Progenitor cell of endocrine pancreas (in vitro differentiated cells): ENCODE results near the gene KCTD8. TPM values are rescaled to one million over a fixed set of nuclear protein-coding genes. Genes with fewer than 3 reads are reported as not detected.

Source experiments
- DNase-seq: peaks from one replicate; pipeline ENCODE4 v3.0.0; 2021; ENCODE audit warnings: low spot score; ENCODE audit not compliant: unreplicated experiment
- H3K27ac Mint-ChIP-seq: 2 replicates; pipeline ENCODE4 v1.8.0; 2021; ENCODE audit warnings: mild to moderate bottlenecking, moderate library complexity, mixed read lengths
- H3K27me3 Mint-ChIP-seq: 2 replicates; pipeline ENCODE4 v1.8.0; 2021; ENCODE audit warnings: mixed read lengths
- H3K36me3 Mint-ChIP-seq: 2 replicates; pipeline ENCODE4 v1.8.0; 2022; ENCODE audit warnings: mixed read lengths; ENCODE audit not compliant: insufficient read depth
- H3K4me1 Mint-ChIP-seq: 2 replicates; pipeline ENCODE4 v1.8.0; 2021; ENCODE audit warnings: low read depth, mixed read lengths
- H3K4me3 Mint-ChIP-seq: 2 replicates; pipeline ENCODE4 v1.8.0; 2021; ENCODE audit warnings: low read depth, mild to moderate bottlenecking, moderate library complexity, mixed read lengths
- H3K9me3 Mint-ChIP-seq: 2 replicates; pipeline ENCODE4 v1.8.0; 2021; ENCODE audit warnings: low read depth, mixed read lengths
- CTCF ChIP-seq: fragments of 200-600 bp; sonication (generic); IDR thresholded peaks from one replicate; pipeline ENCODE4 v1.5.0; 2021; ENCODE audit warnings: antibody characterized with exemption, mild to moderate bottlenecking; ENCODE audit not compliant: unreplicated experiment
- total RNA-seq: library from RNA; stranded (reverse); gene quantifications from 2 replicates; pipeline ENCODE4 v1.2.1, GENCODE V29; 2021

The KCTD8 gene
- total RNA-seq, 1 donor from 2014 or later, result 1.3 TPM

- Mint-ChIP-seq H3K4me1 (peaks cover 30% of the 10 kb centered on the region), H3K27me3 (no peaks in the 10 kb centered on the region), H3K36me3 (no peaks in the 10 kb centered on the region), H3K27ac (no peak overlapping the region), H3K9me3 (peaks cover 6% of the 10 kb centered on the region), H3K4me3 (no peak overlapping the region)
- no peak for DNase-seq
- TF ChIP-seq CTCF, result no peak
These were observed 302.7 kb downstream of the KCTD8 start for GRCh38 chr4:44145868-44146267.

GRCh38 chr4:44132526-44132925, 316.1 kb downstream of the KCTD8 start:
- H3K27ac Mint-ChIP-seq, result no peak overlapping the region
- H3K27me3 Mint-ChIP-seq, result no peaks in the 10 kb centered on the region
- H3K4me1 Mint-ChIP-seq, result no peaks in the 10 kb centered on the region
- H3K9me3 Mint-ChIP-seq, result no peaks in the 10 kb centered on the region
- DNase-seq, result no peak
- no peak overlapping the region for H3K4me3 Mint-ChIP-seq
- no peak for TF ChIP-seq CTCF
- no peaks in the 10 kb centered on the region for H3K36me3 Mint-ChIP-seq

Other genes with a start within 250 kb of the KCTD8 start
- 0.36 and 0.46 TPM in 2 replicates for gene YIPF7, start 202.8 kb upstream of the KCTD8 start, total RNA-seq
- 26.0 and 29.3 TPM in 2 replicates for gene GUF1, start 229.6 kb upstream of the KCTD8 start, total RNA-seq